ENCODE results near the gene AFF2.

Gene AFF2

DNA sequence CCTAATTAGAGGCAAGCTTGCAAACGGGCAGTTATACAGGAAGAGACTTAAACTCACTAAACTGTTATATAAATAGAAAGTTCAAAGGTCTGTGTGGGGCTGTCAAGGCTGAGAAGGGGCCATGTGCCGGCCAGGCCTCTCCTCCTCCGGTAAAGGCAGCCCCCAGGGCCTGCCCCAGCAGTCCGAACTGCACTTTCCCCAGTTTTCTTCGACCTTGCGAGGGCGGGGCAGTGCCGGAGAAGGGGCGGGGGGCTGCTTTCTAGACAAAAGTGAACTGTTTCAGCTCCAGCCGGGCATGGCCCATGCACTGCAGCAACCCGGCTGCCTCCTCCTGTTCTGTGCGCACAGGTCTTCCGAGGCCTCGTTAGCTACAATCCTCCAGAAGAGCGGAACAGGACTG, 4.1 kb downstream of the AFF2 start:
- Histone ChIP-seq H3K4me1 (ENCODE audit: control insufficient read depth, low read depth, low read length) (peaks cover 6% of the 10 kb centered on the region), H3K9ac (ENCODE audit: low read length) (no peak overlapping the region), H3K4me3 (ENCODE audit: low read length) (no peak overlapping the region), H3K36me3 (ENCODE audit: control insufficient read depth, low read depth, low read length) (no peaks in the 10 kb centered on the region), H3K27ac (ENCODE audit: low read length) (no peak overlapping the region), H3K27me3 (ENCODE audit: control insufficient read depth, insufficient read depth, low read length) (peaks cover 25% of the 10 kb centered on the region), H3K9me3 (ENCODE audit: control insufficient read depth, low read depth, low read length) (peaks cover 15% of the 10 kb centered on the region)

DNA sequence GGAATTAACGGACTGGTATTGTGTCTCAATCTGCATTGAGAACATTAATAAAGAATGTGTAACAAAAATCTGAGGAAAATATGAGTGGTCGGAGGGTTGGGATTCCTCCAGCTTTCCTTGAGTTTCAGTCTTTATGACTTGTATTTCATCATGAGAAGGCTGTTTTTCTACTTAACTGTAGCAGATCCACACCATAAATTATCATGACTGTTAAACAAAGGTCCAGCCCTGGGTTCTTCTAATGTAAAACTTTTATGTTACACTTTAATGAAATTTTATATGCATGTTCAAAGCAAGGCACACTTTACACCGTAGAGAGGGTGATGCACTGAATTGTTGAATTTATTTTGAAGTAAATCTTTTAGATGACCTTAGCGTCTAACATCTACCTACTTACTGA, 7.0 kb downstream of the AFF2 start:
- peaks cover 6% of the 10 kb centered on the region for H3K4me1 ChIP-seq (ENCODE audit: control insufficient read depth, low read depth, low read length)
- H3K4me3 ChIP-seq (ENCODE audit: low read length), result no peak overlapping the region
- no peaks in the 10 kb centered on the region for H3K36me3 ChIP-seq (ENCODE audit: control insufficient read depth, low read depth, low read length)
- H3K9ac ChIP-seq (ENCODE audit: low read length), result no peak overlapping the region
- peaks cover 15% of the 10 kb centered on the region for H3K9me3 ChIP-seq (ENCODE audit: control insufficient read depth, low read depth, low read length)
- peaks cover 16% of the 10 kb centered on the region for H3K27me3 ChIP-seq (ENCODE audit: control insufficient read depth, insufficient read depth, low read length)
- no peak overlapping the region for H3K27ac ChIP-seq (ENCODE audit: low read length)

DNA sequence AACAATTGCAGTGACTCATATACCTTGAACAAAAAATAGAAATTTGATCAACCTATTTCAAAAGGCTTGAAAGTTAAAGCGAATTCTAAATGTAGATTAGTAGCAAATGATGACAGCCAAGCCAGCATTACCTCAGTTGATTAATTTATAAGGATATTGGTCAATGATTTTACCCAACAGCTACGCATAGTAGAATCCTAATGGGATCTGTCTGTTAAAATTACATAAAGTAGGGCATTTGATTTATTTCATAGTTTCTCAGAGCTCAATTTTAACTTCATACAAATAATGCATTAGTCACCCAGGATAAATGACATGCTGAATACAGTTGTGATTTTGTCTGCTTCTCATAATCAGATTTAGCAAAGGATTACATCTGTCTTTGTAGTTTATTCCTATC, 12.0 kb downstream of the AFF2 start:
- Histone ChIP-seq H3K9ac (ENCODE audit: low read length) (no peak overlapping the region), H3K27ac (ENCODE audit: low read length) (no peak overlapping the region), H3K4me3 (ENCODE audit: low read length) (no peak overlapping the region), H3K27me3 (ENCODE audit: control insufficient read depth, insufficient read depth, low read length) (no peaks in the 10 kb centered on the region), H3K9me3 (ENCODE audit: control insufficient read depth, low read depth, low read length) (peaks cover 6% of the 10 kb centered on the region), H3K4me1 (ENCODE audit: control insufficient read depth, low read depth, low read length) (no peaks in the 10 kb centered on the region), H3K36me3 (ENCODE audit: control insufficient read depth, low read depth, low read length) (no peaks in the 10 kb centered on the region)

DNA sequence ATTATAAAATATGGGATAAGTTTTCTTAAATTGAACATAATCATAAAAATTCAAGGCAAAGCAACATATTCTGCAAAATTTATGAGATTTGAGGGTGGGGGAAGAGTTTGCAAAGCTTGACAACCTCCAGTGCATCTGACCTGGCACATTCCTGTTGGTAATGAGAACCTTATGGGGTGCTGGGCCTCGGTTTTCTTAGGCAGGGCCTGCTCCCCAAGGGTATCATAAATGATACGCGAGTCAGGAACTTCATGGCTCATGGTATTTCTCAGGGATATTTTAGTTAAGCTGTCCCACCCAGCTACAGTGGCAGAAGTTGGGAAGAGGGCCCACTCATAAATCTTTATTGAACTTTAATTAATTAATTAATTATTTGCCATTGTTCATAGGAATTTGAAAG, 13.2 kb downstream of the AFF2 start:
- H3K9ac ChIP-seq (ENCODE audit: low read length), result no peak overlapping the region
- H3K4me3 ChIP-seq (ENCODE audit: low read length), result no peak overlapping the region
- no peak overlapping the region for H3K27ac ChIP-seq (ENCODE audit: low read length)
- no peaks in the 10 kb centered on the region for H3K27me3 ChIP-seq (ENCODE audit: control insufficient read depth, insufficient read depth, low read length)
- no peaks in the 10 kb centered on the region for H3K36me3 ChIP-seq (ENCODE audit: control insufficient read depth, low read depth, low read length)
- peaks cover 7% of the 10 kb centered on the region for H3K4me1 ChIP-seq (ENCODE audit: control insufficient read depth, low read depth, low read length)
- peaks cover 7% of the 10 kb centered on the region for H3K9me3 ChIP-seq (ENCODE audit: control insufficient read depth, low read depth, low read length)

DNA sequence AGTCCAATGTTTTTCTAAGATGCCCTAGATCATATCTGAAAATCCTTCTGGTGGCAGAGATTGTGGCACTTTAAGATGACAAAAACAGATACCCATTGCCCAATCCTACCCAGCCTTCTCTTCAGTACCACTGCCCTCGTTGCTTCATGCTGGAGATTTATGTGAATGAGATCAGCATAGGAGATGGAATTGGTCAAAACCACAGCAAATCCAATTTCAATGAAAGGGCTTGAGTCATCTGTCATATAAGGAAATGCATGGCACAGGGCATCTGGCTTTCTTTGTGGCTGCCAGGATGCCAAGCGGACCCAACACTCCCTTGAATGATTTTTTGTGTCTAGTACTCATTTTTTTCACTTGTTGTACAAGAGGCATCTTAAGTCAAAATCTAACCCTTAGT, 16.8 kb downstream of the AFF2 start:
- Histone ChIP-seq H3K9ac (ENCODE audit: low read length) (no peak overlapping the region), H3K36me3 (ENCODE audit: control insufficient read depth, low read depth, low read length) (no peaks in the 10 kb centered on the region), H3K9me3 (ENCODE audit: control insufficient read depth, low read depth, low read length) (peaks cover 7% of the 10 kb centered on the region), H3K4me1 (ENCODE audit: control insufficient read depth, low read depth, low read length) (peaks cover 8% of the 10 kb centered on the region), H3K27me3 (ENCODE audit: control insufficient read depth, insufficient read depth, low read length) (no peaks in the 10 kb centered on the region), H3K4me3 (ENCODE audit: low read length) (no peak overlapping the region), H3K27ac (ENCODE audit: low read length) (no peak overlapping the region)

DNA sequence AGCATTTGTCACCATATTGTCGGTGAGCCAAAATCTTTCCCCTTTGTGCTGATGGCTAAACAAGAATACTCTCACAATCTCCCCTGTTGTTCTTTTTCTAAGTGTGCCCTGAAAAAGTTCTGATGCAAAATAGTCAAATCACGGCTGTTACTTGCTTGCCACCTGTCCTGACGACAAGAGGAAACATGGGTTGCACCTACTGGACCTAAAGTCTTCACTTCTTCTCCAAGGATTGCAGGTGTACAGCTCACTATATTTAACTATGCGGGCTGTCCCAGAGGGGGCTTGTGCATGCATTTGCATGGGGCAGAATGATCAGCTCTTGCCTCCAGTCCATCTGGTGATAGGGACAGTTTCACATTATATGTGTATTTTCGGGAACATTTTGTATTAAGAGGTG, 21.6 kb downstream of the AFF2 start:
- H3K9me3 ChIP-seq (ENCODE audit: control insufficient read depth, low read depth, low read length), result peaks cover 10% of the 10 kb centered on the region
- peaks cover 8% of the 10 kb centered on the region for H3K4me1 ChIP-seq (ENCODE audit: control insufficient read depth, low read depth, low read length)
- no peaks in the 10 kb centered on the region for H3K27me3 ChIP-seq (ENCODE audit: control insufficient read depth, insufficient read depth, low read length)
- H3K4me3 ChIP-seq (ENCODE audit: low read length), result no peak overlapping the region
- H3K36me3 ChIP-seq (ENCODE audit: control insufficient read depth, low read depth, low read length), result no peaks in the 10 kb centered on the region
- H3K27ac ChIP-seq (ENCODE audit: low read length), result no peak overlapping the region
- no peak overlapping the region for H3K9ac ChIP-seq (ENCODE audit: low read length)

DNA sequence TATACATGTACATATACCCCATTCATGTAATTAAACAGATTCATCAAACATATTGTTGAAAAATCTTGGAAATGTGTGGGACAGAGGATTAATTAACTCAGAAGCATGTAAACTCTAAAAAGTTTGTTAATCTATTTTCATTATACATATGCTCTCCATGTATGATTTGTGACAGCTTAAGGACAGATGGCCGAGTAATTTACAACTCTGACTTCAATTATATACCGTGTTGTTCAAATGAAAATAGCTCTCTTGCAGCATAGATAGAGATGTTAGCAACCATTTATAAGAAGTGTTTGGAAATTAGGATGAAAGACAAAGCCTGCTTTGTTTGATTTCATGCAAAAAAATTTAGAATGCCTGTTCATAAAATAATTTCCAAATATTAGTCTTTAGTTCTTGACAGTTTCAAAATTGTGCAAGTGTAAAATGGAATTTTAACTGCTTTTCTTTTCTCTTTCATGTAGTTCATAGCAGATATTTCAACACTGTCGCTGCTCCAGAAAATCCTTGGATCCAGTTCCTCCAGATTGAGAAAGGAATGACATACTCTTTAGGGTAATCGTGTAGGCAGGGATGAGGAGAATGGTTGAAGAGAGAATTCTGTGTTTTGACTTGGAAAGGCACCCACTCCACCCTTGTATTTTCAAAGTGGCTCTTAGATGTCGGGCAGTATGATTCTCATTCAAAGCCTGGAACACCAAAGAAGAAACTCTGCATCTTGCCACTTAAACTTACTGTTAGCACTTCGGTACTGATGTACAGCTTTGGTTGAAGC, 23.1 kb downstream of the AFF2 start:
- Histone ChIP-seq H3K9ac (ENCODE audit: low read length) (no peak overlapping the region), H3K4me3 (ENCODE audit: low read length) (no peak overlapping the region), H3K4me1 (ENCODE audit: control insufficient read depth, low read depth, low read length) (peaks cover 3% of the 10 kb centered on the region), H3K27me3 (ENCODE audit: control insufficient read depth, insufficient read depth, low read length) (no peaks in the 10 kb centered on the region), H3K9me3 (ENCODE audit: control insufficient read depth, low read depth, low read length) (peaks cover 6% of the 10 kb centered on the region), H3K27ac (ENCODE audit: low read length) (no peak overlapping the region), H3K36me3 (ENCODE audit: control insufficient read depth, low read depth, low read length) (no peaks in the 10 kb centered on the region)

DNA sequence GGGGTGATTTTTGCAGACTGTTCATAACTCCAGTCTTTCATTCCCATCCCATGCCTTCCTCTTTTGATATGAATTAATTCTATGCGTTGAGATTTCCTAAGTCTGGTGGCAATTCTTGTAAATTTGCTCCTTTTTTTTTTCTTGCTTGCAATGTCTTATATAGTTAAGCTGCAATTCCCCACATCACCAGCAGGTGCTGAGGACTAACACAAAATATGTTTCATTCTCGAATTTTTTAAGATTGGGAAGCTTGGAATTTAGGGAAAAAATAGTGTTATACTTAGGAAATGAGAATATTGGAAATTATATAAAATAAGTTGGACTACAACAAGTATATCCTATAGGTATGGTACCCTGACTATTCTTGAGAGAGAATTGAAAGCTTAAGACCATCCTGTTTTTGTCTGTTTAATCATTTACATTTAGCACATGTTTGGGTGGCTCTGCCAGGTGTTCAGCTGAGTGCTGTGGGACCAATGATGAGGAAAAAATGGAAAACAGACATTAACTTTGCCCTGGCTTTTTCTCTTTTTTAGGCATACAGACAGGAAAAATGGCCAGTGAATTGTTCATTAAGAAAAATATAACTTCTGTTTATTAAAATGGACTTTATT, 30.2 kb downstream of the AFF2 start:
- H3K27ac ChIP-seq (ENCODE audit: low read length), result no peak overlapping the region
- no peak overlapping the region for H3K4me3 ChIP-seq (ENCODE audit: low read length)
- H3K9me3 ChIP-seq (ENCODE audit: control insufficient read depth, low read depth, low read length), result peaks cover 8% of the 10 kb centered on the region

DNA sequence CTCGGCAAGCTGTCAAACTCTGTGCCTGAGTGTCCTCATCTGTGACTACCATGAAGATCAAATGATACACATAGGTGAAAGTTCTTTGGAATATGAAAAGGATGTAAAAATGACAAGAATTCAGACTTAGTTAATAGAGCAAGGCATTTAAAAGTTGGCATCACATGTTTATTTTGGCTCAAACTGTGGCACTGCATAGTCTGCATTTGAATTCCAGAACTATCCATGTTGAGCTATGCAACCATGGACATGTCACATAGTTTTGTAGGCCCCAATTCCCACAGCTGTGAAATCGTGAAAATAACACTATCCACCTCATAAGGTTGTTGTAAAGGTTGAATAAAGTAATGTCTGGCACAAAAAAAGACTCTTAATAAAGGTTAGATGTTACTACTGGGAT, 33.9 kb downstream of the AFF2 start:
- Histone ChIP-seq H3K36me3 (ENCODE audit: control insufficient read depth, low read depth, low read length) (no peaks in the 10 kb centered on the region), H3K27me3 (ENCODE audit: control insufficient read depth, insufficient read depth, low read length) (no peaks in the 10 kb centered on the region), H3K9ac (ENCODE audit: low read length) (no peak overlapping the region), H3K4me1 (ENCODE audit: control insufficient read depth, low read depth, low read length) (no peaks in the 10 kb centered on the region), H3K4me3 (ENCODE audit: low read length) (no peak overlapping the region), H3K9me3 (ENCODE audit: control insufficient read depth, low read depth, low read length) (peaks cover 6% of the 10 kb centered on the region), H3K27ac (ENCODE audit: low read length) (no peak overlapping the region)

More for the DNA sequence above, 30.2 kb downstream of the AFF2 start:
- Histone ChIP-seq H3K4me1 (ENCODE audit: control insufficient read depth, low read depth, low read length) (no peaks in the 10 kb centered on the region), H3K9ac (ENCODE audit: low read length) (no peak overlapping the region), H3K27me3 (ENCODE audit: control insufficient read depth, insufficient read depth, low read length) (no peaks in the 10 kb centered on the region), H3K36me3 (ENCODE audit: control insufficient read depth, low read depth, low read length) (no peaks in the 10 kb centered on the region)

DNA sequence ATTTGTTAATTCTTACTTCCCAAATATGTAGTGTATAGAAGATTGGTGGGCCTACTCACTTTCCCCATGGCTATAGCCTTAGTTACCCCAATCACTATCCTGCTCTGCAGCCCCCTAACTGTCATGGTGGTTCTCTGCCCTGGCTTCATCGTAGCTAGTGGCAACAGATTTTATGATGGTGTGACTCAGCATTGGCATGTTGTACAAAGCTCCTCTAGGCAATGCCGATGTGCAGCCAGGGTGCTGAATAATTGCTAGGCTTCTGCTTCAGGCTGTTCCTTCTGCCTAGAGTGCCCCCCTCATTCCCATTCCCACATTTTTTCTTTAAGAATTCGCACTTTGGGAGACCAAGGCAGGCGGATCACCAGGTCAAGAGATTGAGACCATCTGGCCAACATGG, 35.2 kb downstream of the AFF2 start:
- H3K4me3 ChIP-seq (ENCODE audit: low read length), result no peak overlapping the region
- no peaks in the 10 kb centered on the region for H3K27me3 ChIP-seq (ENCODE audit: control insufficient read depth, insufficient read depth, low read length)
- H3K36me3 ChIP-seq (ENCODE audit: control insufficient read depth, low read depth, low read length), result no peaks in the 10 kb centered on the region
- H3K9ac ChIP-seq (ENCODE audit: low read length), result no peak overlapping the region
- H3K9me3 ChIP-seq (ENCODE audit: control insufficient read depth, low read depth, low read length), result peaks cover 6% of the 10 kb centered on the region
- no peaks in the 10 kb centered on the region for H3K4me1 ChIP-seq (ENCODE audit: control insufficient read depth, low read depth, low read length)
- H3K27ac ChIP-seq (ENCODE audit: low read length), result no peak overlapping the region

DNA sequence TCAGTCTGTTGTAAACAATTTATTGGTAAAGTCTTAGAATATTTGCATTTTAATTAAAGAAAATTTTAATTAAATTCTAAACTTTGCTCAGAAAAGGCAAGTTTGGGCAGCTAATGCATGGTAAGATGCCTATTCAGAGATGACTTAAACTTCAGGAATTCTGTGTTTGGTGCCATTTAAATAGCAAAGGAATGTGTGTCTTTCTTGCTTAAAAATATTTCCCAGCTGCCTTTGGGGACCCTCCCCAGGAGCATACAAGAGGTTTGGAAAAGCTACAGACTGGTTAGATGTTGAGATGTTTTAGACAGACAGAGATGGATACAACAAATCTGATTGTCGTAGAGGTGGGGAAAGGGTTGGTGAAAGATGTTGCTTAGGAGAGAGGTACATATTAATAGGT, 36.5 kb downstream of the AFF2 start:
- Histone ChIP-seq H3K9me3 (ENCODE audit: control insufficient read depth, low read depth, low read length) (peaks cover 6% of the 10 kb centered on the region), H3K27me3 (ENCODE audit: control insufficient read depth, insufficient read depth, low read length) (no peaks in the 10 kb centered on the region), H3K27ac (ENCODE audit: low read length) (no peak overlapping the region), H3K36me3 (ENCODE audit: control insufficient read depth, low read depth, low read length) (no peaks in the 10 kb centered on the region), H3K4me3 (ENCODE audit: low read length) (no peak overlapping the region), H3K4me1 (ENCODE audit: control insufficient read depth, low read depth, low read length) (no peaks in the 10 kb centered on the region), H3K9ac (ENCODE audit: low read length) (no peak overlapping the region)

DNA sequence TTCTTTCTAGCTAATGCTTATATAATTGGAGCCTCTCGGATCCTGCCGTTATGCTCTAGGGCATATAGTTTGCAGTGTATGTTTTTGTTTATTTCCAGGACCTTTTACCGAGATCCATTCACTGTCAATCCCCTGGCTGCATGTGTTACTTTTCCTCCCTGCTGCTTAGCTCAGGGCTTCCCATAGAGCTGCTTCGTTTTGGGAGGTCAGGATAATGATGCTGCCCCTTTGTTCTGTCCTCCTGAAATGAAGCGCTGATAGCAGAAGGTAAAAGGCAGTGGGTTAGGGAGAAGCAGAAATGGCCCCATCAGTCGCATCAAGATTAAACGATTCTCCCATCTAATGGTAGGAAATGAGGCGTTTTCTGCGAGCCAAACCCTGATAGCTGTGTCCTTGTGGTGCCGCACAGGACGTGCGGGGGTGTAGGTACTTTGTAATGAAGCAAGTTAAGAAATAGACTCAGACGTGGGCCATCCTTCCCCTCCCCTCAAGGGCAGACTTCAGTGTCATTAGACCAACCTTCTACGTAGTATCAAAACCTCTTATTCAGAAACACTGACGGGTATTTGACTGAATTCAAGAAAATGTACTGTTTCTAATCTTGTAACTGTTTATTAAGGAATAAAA, 37.3 kb downstream of the AFF2 start:
- no peak overlapping the region for H3K27ac ChIP-seq (ENCODE audit: low read length)

More for the DNA sequence above, 37.3 kb downstream of the AFF2 start:
- H3K9ac ChIP-seq (ENCODE audit: low read length), result no peak overlapping the region
- H3K27me3 ChIP-seq (ENCODE audit: control insufficient read depth, insufficient read depth, low read length), result no peaks in the 10 kb centered on the region
- H3K4me1 ChIP-seq (ENCODE audit: control insufficient read depth, low read depth, low read length), result no peaks in the 10 kb centered on the region
- H3K4me3 ChIP-seq (ENCODE audit: low read length), result no peak overlapping the region
- peaks cover 6% of the 10 kb centered on the region for H3K9me3 ChIP-seq (ENCODE audit: control insufficient read depth, low read depth, low read length)
- no peaks in the 10 kb centered on the region for H3K36me3 ChIP-seq (ENCODE audit: control insufficient read depth, low read depth, low read length)

Measured in iPS-18a (cell line).